ENCODE data around the gene FAM186B.

The FAM186B gene

DNA sequence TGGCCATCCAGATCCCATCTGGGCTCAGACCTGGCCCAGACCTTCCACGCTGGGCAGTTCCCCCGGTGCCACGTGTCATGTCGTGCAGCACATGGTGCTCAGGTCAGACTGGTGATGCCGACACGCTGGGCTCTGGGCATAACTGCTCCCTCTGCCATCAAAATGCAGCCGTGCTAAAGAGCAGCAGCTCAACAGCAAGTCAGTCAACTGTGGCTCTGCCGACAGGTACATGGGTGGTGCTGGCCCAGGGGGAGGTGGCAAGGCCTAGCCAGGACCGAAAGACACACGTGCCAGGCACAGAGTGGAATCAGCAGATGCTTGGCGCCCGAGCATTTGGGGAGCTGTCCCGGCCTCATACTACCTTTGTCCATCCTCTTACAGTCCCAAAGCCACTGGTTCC lies 39.1 kb downstream of the FAM186B start:
- DNase-seq, result no peak

DNA sequence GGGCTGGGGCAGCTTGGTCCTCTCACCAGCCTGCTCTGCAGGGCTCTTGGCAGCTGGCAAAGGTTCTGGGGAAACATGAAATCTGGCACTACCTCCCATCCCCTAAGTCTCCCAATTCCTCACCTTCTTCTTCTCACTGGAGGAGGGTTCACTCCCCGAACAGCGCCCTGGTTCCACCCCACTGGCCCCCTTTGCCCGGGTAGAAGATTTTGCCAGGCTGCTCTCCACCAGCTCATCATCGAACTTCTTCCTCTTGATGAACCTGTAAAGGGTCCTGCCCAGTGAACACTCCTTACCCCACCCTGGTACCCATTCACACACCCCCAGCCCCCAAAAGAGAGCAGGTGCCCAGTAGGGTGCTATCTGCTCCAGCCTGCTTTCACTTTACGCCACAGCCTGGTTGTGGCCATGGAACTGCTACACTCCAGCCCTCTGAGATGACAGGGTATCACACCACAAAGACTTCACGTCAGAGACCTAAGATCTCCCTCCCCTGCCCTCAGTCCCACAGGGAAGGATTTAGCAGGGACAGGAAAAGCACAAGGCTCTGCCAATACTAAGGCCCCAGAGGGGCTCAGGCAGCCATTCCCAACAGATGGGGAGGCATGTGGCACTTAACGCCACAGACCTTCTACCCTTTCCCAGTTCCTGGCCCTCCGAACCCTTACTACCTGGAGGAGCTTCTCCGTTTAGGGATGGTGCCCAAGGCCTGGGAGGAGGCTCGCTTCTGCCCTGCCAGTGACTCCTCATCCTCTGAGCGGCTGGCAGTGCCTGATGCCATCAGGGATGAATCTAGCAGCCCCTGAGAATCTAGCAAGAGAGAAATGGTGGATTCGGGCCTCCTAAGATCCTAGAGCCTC lies 39.8 kb downstream of the FAM186B start:
- peak; percentile 19 for DNase-seq

- no peak for DNase-seq
Measured at GRCh38 chr12:49564686-49565405, 40.6 kb downstream of the FAM186B start.

- DNase-seq, result no peak
Measured at GRCh38 chr12:49563951-49564685, 41.3 kb downstream of the FAM186B start.

DNA sequence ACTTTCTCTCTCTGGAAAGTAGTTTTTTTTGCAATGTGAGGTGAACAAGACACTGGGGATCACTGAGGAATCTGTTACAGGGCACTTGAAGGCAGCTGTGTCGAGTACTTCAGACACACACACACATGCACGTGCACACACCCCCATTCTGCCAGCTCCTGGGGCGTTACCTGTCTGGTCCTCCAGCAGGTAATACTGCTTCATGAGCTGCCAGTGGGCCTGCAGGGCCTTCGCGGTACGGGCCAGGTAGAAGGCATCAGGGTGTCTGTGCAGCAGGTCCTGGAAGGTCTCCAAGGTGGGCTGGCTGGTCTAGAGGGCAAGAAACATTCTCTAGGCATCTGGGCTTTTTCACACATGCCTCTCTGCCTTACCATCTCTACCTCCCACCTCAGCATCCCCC lies 42.6 kb downstream of the FAM186B start:
- DNase-seq, result no peak

DNA sequence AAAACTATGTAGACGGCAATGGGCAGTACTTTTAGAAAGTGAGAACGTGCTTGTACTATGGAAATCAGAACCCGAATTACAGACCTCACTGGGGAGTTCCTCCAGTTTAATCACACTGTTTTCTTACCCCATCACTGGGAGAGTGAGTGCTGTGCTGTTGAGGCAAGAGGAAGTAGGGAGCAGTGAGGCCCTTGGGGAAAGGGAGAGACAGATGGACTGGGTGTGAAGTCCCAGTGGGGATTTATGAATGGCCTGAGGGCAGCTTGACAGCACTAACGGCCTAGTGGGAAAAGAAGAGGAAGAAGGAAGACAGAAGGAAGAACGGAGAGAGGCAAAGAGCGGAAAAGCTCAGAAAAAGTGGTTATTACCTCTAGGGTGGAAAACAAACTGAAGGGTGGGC lies 43.2 kb downstream of the FAM186B start:
- DNase-seq, result no peak

DNA sequence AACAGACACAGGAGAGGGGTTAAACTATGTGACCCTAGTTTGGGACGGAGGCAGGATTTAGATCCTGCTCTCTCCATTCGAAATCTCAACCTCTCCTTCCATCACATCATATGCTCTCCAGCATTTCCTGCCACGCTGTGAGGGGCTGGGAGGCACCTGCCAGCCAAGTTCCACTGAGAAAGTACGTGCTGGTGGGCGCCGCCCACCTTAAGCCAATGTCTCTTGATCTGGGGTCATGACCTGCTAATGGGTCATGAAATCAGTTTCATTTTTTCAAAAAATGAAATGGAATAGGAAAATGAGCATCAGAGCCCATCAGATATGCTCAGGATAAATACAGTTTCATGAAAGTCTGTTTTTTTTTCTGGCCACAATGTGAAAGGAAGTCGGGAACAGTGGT lies 44.7 kb downstream of the FAM186B start:
- no peak for DNase-seq

DNA sequence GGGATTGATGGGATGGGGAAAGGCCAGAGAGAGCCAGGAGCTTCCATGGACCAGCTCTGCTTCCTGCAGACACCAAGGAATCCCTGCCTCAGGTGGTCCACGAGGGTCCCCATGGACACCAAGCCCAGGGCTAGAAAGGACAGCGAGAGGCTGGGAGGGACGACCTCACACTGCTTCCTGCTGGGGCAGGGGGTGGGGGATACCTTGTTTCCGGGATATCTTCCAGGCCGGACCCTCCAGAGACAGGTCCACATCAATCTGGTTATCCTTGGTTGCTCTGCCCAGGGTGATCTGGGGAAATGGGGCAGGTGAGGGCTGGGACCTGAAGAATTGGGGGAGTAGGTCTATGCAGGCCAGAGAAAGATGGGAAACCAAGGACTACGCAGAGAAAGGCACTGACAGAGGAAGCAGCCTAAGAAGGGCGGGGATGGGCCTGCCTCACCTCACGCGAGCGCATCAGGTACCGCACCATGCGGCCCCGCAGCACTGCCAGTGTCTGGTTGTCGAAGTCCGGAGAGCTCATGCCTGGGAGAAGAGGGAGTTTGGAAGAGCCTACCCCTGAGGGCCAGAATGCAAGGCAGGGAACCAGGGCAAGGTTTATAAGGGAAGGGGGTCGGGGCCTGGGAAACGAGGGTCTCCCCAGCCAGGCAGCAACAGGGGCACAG lies 46.3 kb downstream of the FAM186B start:
- DNase-seq, result no peak

GRCh38 chr12:49558526-49558925 lies 46.9 kb downstream of the FAM186B start:
- no peak for DNase-seq

- DNase-seq, result no peak
Measured at GRCh38 chr12:49557917-49558215, 47.6 kb downstream of the FAM186B start.

- DNase-seq, result no peak
Measured at GRCh38 chr12:49557187-49557916, 48.1 kb downstream of the FAM186B start.

DNA sequence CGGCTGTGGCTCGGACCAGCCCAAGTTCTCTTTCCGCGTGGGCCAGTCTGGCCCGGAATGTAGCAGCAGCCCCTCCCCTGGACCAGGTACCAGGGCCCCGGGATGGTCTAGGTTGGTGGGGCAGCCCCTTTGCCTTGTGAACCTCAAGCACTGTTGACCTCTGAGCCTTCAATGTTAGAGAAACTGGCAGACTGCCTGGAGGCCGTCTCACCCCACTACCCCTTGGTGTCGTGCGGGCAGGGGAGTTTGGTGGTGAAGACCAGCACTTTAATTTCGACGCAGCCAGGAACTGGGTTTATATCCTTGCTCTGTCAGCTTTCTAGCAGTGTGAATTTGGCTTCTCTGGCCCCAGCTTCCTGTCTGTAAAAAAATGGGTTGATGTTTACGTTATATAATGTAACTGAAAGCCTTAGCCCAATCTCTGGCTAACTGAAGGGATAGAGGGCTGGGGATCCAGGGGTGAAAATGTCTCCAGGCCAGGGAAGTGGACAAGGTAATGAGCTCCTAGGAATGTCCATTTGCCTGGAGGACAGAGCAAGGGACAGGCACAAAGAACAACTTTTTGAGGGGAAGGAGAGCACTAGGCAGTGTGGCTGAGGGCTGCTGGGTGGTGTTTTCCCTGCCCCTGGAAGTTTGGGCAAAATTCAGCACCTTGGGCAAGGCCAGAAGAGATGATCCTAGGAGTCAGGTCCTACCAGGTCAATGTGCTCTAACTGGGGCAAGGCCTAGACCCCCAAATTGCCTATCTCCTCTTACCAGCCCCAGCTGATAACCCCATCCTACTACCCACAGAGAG lies 48.9 kb downstream of the FAM186B start:
- no peak for DNase-seq

GRCh38 chr12:49555631-49556390 lies 49.6 kb downstream of the FAM186B start:
- no peak for DNase-seq

- no peak for DNase-seq
Measured at GRCh38 chr12:49554266-49554665, 51.2 kb downstream of the FAM186B start.

DNA sequence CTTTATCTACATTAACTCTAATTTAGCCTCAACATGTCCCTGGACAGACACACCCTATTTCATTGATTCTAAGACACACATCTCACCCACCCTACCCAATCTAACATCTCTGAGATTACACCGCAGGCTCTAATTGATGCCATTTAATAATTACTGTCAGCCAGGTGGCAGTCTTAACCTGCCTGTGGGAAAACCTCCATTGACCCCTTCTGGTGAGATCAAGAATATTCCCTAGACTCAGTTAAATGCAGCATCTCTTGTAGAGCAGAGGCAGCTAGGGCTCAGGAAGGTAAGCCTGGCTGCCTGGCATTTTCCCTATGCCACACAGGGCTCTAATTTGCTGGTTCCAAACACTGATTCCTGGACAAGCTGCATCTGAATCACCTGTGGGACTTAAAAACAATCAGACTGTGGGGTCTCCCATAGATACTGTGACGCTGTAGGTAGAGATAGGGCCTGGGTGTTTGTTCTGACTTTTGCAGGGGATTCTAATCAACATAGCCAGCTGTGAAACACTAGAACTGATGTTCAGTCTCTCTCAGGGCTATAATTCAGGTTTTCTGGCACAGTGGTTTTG lies 51.8 kb downstream of the FAM186B start:
- no peak for DNase-seq

- DNase-seq, result no peak
Measured at GRCh38 chr12:49552899-49553298, 52.5 kb downstream of the FAM186B start.

GRCh38 chr12:49552425-49552824 lies 53.0 kb downstream of the FAM186B start:
- no peak for DNase-seq

- DNase-seq, result no peak
Measured at GRCh38 chr12:49552014-49552413, 53.4 kb downstream of the FAM186B start.

- no peak for DNase-seq
Measured at GRCh38 chr12:49550693-49551252, 54.7 kb downstream of the FAM186B start.

All from right hindlimb (tissue), 1 donor.